CD4-positive, alpha-beta T cell (primary cell): ENCODE measurements around the gene DRGX. TPM values are rescaled to one million over a fixed set of nuclear protein-coding genes. Genes with fewer than 3 reads are reported as not detected.

Source experiments
- ATAC-seq: fragments of 200-7000 bp; cut with Tn5 transposase; one replicate; pipeline ENCODE4 v1.10.0; 2022; ENCODE audit warnings: mild to moderate bottlenecking; ENCODE audit not compliant: poor library complexity
- CTCF ChIA-PET: fragments of 350-600 bp; sonication (Branson Sonifier 250); formaldehyde crosslinking; loops from one replicate; lab custom pipeline; 2021; ENCODE audit warnings: antibody characterized with exemption, inconsistent platforms; lab: Charles Lee
- POLR2A ChIA-PET: fragments of 350-600 bp; sonication (Branson Sonifier 250); formaldehyde crosslinking; loops from one replicate; lab custom pipeline; 2021; ENCODE audit warnings: antibody characterized with exemption, inconsistent platforms; lab: Charles Lee
- DNase-seq, 14 experiments: peaks; one replicate each; pipeline ENCODE4 v3.0.0-alpha.2; 2013 to 2020; ENCODE audit warnings: mixed read lengths in 2 of 14
- H3K27ac ChIP-seq, 2 donors: one replicate each; pipeline versions ENCODE4 v1.5.1 to v1.7.0; 2013; ENCODE audit warnings: low read length in 2 of 2, low read depth in 1 of 2, mild to moderate bottlenecking in 1 of 2
- H3K27me3 ChIP-seq, 2 experiments: 1 replicate in 1 of 2; 2 replicates in 1 of 2; pipeline versions ENCODE4 v1.6.1 to v1.7.0; 2013; ENCODE audit warnings: low read length in 2 of 2, control low read depth in 1 of 2, mild to moderate bottlenecking in 1 of 2, moderate library complexity in 1 of 2; ENCODE audit not compliant: insufficient read depth in 2 of 2, control insufficient read depth in 1 of 2
- H3K36me3 ChIP-seq: one replicate; pipeline ENCODE4 v1.6.1; 2013; ENCODE audit warnings: low read length, control low read depth; ENCODE audit not compliant: insufficient read depth
- H3K4me1 ChIP-seq: one replicate; pipeline ENCODE4 v1.6.1; 2013; ENCODE audit warnings: low read length, control low read depth; ENCODE audit not compliant: insufficient read depth
- H3K4me3 ChIP-seq: one replicate; pipeline ENCODE4 v1.5.1; 2013; ENCODE audit warnings: mild to moderate bottlenecking, low read length, moderate library complexity
- H3K9me3 ChIP-seq, 2 experiments: 1 replicate in 1 of 2; 2 replicates in 1 of 2; pipeline versions ENCODE4 v1.6.1 to v1.7.0; 2013; ENCODE audit warnings: low read length in 2 of 2, mild to moderate bottlenecking in 2 of 2, control low read depth in 1 of 2, moderate library complexity in 1 of 2; ENCODE audit not compliant: control insufficient read depth in 1 of 2, insufficient read depth in 1 of 2
- H3K27ac Mint-ChIP-seq: one replicate; pipeline ENCODE4 v1.8.0; 2020; ENCODE audit warnings: mixed read lengths
- H3K27me3 Mint-ChIP-seq: one replicate; pipeline ENCODE4 v1.8.0; 2021; ENCODE audit warnings: mixed read lengths
- H3K36me3 Mint-ChIP-seq: one replicate; pipeline ENCODE4 v1.8.0; 2021; ENCODE audit warnings: low read depth, mixed read lengths
- H3K4me1 Mint-ChIP-seq: one replicate; pipeline ENCODE4 v1.8.0; 2021; ENCODE audit warnings: low read depth, mixed read lengths
- H3K4me3 Mint-ChIP-seq: one replicate; pipeline ENCODE4 v1.8.0; 2020; ENCODE audit warnings: mild to moderate bottlenecking, mixed read lengths
- H3K9me3 Mint-ChIP-seq: one replicate; pipeline ENCODE4 v1.8.0; 2020; ENCODE audit warnings: mixed read lengths
- CTCF ChIP-seq: fragments of 200-600 bp; IDR thresholded peaks from one replicate; pipeline ENCODE4 v1.8.0; 2022; ENCODE audit warnings: antibody characterized with exemption, mild to moderate bottlenecking
- intact Hi-C, 2 experiments: fragments of 100-400 bp; cut with DNase I in 1 of 2; cut with micrococcal nuclease in 1 of 2; formaldehyde crosslinking; loops; one replicate each; pipeline versions ENCODE4 v1.15.1 to v1.9.0; 2023 to 2025; cut with DNase I, micrococcal nuclease
- total RNA-seq, 174 experiments: library from RNA in 2 of 174; stranded (reverse) in 2 of 174; gene quantifications; one replicate each; pipeline ENCODE4 v1.2.3 and lab custom pipeline; 2021 to 2026

DRGX gene
- total RNA-seq, 2 experiments from 2014 or later: not detected

GRCh38 chr10:49409755-49410154 lies 13.9 kb upstream of the DRGX start:
- ATAC-seq: no peak
- TF ChIP-seq CTCF: no peak
- Mint-ChIP-seq H3K4me3 (no peak overlapping the region), H3K4me1 (no peaks in the 10 kb centered on the region), H3K27me3 (peaks cover 77% of the 10 kb centered on the region), H3K9me3 (no peaks in the 10 kb centered on the region), H3K36me3 (no peaks in the 10 kb centered on the region), H3K27ac (no peak overlapping the region)
- H3K27me3 ChIP-seq: peaks cover 16 to 29% of the 10 kb centered on the region in 2 experiments
- intact Hi-C loops: loop anchor here in 1 of 2 experiments (10.0 kb wide), 1 partner anchor 185 kb away; no protein-coding TSS in a partner anchor
- ChIA-PET CTCF (no interaction called here), POLR2A (no interaction called here)
- no peak overlapping the region for H3K4me3 ChIP-seq
- no peak for DNase-seq
- no peaks in the 10 kb centered on the region for H3K9me3 ChIP-seq
- no peak overlapping the region for H3K27ac ChIP-seq
- H3K4me1 ChIP-seq: no peaks in the 10 kb centered on the region
- no peaks in the 10 kb centered on the region for H3K36me3 ChIP-seq

GRCh38 chr10:49408519-49409306 lies 12.8 kb upstream of the DRGX start:
- H3K36me3 ChIP-seq: no peaks in the 10 kb centered on the region
- ChIA-PET POLR2A (interaction anchor here (1.4 kb wide), 1 partner anchor 104 kb away, joined by 7 read pairs; no protein-coding TSS in a partner anchor), CTCF (interaction anchor here (1.3 to 2.2 kb wide), 2 partner anchors 103 to 110 kb away, joined by 7 to 21 read pairs; no protein-coding TSS in a partner anchor)
- Mint-ChIP-seq H3K27ac (no peak overlapping the region), H3K36me3 (no peaks in the 10 kb centered on the region), H3K27me3 (peaks cover 78% of the 10 kb centered on the region), H3K4me3 (no peak overlapping the region), H3K9me3 (no peaks in the 10 kb centered on the region), H3K4me1 (no peaks in the 10 kb centered on the region)
- peaks cover 19 to 36% of the 10 kb centered on the region in 2 experiments for H3K27me3 ChIP-seq
- H3K4me3 ChIP-seq: no peak overlapping the region
- H3K4me1 ChIP-seq: no peaks in the 10 kb centered on the region
- ATAC-seq (no peak), DNase-seq (no peak)
- H3K9me3 ChIP-seq: no peaks in the 10 kb centered on the region
- intact Hi-C loops: loop anchor here in 1 of 2 experiments (10.0 kb wide), 1 partner anchor 186 kb away; no protein-coding TSS in a partner anchor
- no peak overlapping the region for H3K27ac ChIP-seq
- TF ChIP-seq CTCF: no peak

GRCh38 chr10:49407552-49408137 lies 11.8 kb upstream of the DRGX start:
- H3K4me1 ChIP-seq: no peaks in the 10 kb centered on the region
- H3K36me3 ChIP-seq: no peaks in the 10 kb centered on the region
- TF ChIP-seq CTCF: peak; percentile 70
- no peak overlapping the region for H3K4me3 Mint-ChIP-seq
- H3K27me3 ChIP-seq: peaks cover 19 to 40% of the 10 kb centered on the region in 2 experiments
- H3K9me3 Mint-ChIP-seq: no peaks in the 10 kb centered on the region
- no peaks in the 10 kb centered on the region for H3K4me1 Mint-ChIP-seq
- peak; percentile 46 to 79 (median 66) for DNase-seq
- no peak overlapping the region for H3K27ac ChIP-seq
- peak; percentile 54 for ATAC-seq
- intact Hi-C loops: loop anchor here (1.0 to 10.0 kb wide), 3 partner anchors 105 to 187 kb away; no protein-coding TSS in a partner anchor
- ChIA-PET CTCF (interaction anchor here (0.8 to 2.2 kb wide), 4 partner anchors 102 to 131 kb away, joined by 3 to 21 read pairs (median 6); partner anchors contain the start of gene ERCC6), POLR2A (interaction anchor here (1.4 kb wide), 1 partner anchor 105 kb away, joined by 7 read pairs; no protein-coding TSS in a partner anchor)
- H3K27me3 Mint-ChIP-seq: peaks cover 83% of the 10 kb centered on the region
- H3K9me3 ChIP-seq: no peaks in the 10 kb centered on the region
- no peaks in the 10 kb centered on the region for H3K36me3 Mint-ChIP-seq
- H3K27ac Mint-ChIP-seq: no peak overlapping the region
- no peak overlapping the region for H3K4me3 ChIP-seq
